Measurements from ENCODE around the gene SF3A2. TPM values are rescaled to one million over a fixed set of nuclear protein-coding genes. Genes with fewer than 3 reads are reported as not detected.

Gene SF3A2
- total RNA-seq, 5 donors from 2014 or later (not counting 1 experiment from before 2014, with no cell fraction given) = 130 to 172 (median 161) TPM

DNA sequence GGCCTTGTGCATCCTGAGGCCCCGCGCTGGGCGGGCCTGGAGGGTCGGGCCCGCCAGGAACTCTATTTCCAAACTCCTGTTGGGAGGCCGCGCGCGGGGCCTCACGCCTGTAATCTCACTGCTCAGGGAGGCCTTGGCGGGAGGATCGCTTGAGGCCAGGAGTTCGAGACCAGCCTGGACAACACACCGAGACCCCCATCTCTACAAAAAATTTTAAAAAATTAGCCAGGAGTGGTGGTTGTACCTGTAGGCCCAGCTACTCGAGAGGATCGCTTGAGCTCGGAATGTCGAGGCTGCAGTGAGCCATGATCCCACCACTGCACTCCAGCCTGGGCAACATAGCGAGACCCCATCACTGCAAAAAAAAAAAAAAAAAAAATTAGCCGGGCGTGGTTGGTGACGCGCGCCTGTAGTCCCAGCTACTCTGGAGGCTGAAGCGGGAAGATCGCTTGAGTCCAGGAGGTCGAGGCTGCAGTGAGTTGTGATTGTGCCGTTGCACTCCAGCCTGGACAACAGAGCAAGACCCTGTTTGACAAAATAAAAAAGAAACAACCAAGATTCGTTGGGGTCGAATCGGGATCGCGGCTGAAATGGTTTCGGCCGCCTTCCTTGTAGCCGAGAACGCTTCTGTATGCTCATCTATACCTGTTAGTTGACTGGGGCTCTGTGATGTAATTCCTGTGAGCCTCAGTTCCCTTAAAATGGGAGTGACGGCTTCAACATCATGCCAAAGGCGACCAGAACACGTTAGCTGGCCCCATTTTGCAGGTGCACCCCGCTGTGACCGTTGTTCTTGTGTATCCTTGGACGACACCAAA, 636 bp downstream of the SF3A2 start:
- CTCF ChIA-PET = interaction anchor here (0.6 to 1.4 kb wide), 3 partner anchors 22 to 325 kb away, joined by 3 to 9 read pairs (median 4); no protein-coding TSS in a partner anchor
- Mint-ChIP-seq H3K27me3 (no peaks in the 10 kb centered on the region), H3K27ac (peak overlapping the region; percentile 88 to 97), H3K4me1 (peaks cover 60 to 79% (median 60%) of the 10 kb centered on the region in 3 donors), H3K9me3 (no peaks in the 10 kb centered on the region), H3K4me3 (peak overlapping the region; percentile 94 to 96 (median 95)), H3K36me3 (peaks cover 12% of the 10 kb centered on the region)
- POLR2A ChIA-PET = interaction anchor here (0.6 to 0.7 kb wide), 2 partner anchors 85 to 153 kb away, joined by 6 to 9 read pairs; no protein-coding TSS in a partner anchor
- peaks cover 5 to 24% of the 10 kb centered on the region in 2 donors for H3K36me3 ChIP-seq (ENCODE audit: control insufficient read depth in 2 of 2, extremely low read depth in 1 of 2, insufficient read depth in 1 of 2, low read length in 1 of 2)
- no peak for DNase-seq
- H3K9me3 ChIP-seq = no peaks in the 10 kb centered on the region
- peak overlapping the region; percentile 97 for H3K27ac ChIP-seq (ENCODE audit: low read length)
- peaks cover 30 to 83% of the 10 kb centered on the region in 2 experiments for H3K4me1 ChIP-seq (ENCODE audit: control insufficient read depth in 1 of 2, extremely low read depth in 1 of 2, insufficient read depth in 2 of 2, low read length in 2 of 2)
- ATAC-seq (replicated peaks in 1 of 4) = no peak
- H3K4me3 ChIP-seq (ENCODE audit: control insufficient read depth in 1 of 2, extremely low read depth in 1 of 2, low read length in 1 of 2) = peak overlapping the region; percentile 59 to 72
- WGBS (ENCODE audit: insufficient coverage) = 29% methylated on average over 30 of the region's 43 CpGs
- no peaks in the 10 kb centered on the region for H3K27me3 ChIP-seq (replicated peaks in 1 of 2; ENCODE audit: control insufficient read depth in 2 of 2, extremely low read depth in 1 of 2, insufficient read depth in 2 of 2, low read length in 1 of 2)

DNA sequence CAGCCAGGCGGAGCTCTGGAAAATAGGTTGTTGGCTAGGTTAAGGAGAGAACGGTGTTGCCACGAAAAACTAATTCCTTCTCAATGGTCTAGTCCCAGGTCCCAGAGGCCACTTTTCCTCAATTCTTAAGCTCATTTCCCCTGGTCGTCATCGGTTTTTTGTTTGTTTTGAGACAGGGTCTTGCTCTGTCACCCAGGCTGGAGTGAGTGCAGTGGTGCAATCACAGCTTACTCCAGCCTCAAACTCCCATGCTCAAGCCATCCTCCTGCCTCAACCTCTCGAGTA, 1.2 kb downstream of the SF3A2 start:
- POLR2A ChIA-PET = interaction anchor here (0.5 to 0.6 kb wide), 2 partner anchors 37 to 152 kb away, joined by 9 to 14 read pairs; no protein-coding TSS in a partner anchor
- peak overlapping the region; percentile 59 to 72 for H3K4me3 ChIP-seq (ENCODE audit: control insufficient read depth in 1 of 2, extremely low read depth in 1 of 2, low read length in 1 of 2)

DNA sequence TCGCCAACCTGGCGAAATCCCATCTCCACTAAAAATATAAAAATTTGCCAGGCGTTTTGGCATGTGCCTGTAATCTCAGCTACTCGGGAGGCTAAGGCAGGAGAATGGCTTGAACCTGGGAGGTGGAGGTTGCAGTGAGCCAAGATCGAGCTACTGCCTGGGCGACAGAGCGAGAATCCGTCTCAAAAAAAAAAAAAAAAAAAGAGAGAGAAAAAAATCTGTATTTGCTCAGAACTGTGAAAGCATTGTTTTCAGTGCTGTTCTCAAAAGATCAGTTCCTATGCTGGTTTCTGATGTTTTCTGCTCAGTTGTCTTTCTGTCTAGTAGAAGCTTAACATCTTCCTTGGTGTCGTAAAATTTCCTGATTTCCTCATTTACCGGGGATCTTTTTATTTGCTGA, 2.5 kb downstream of the SF3A2 start:
- ChIA-PET POLR2A (interaction anchor here (1.0 to 1.7 kb wide), 4 partner anchors 19 to 237 kb away, joined by 3 to 11 read pairs (median 8); partner anchors contain the start of gene GADD45B (in 2 of the 2)), CTCF (interaction anchor here in 1 of 2 donors (0.6 to 2.1 kb wide), 4 partner anchors 19 to 372 kb away, joined by 4 to 11 read pairs (median 6); no protein-coding TSS in a partner anchor)
- no peaks in the 10 kb centered on the region for H3K9me3 Mint-ChIP-seq
- H3K27me3 ChIP-seq (replicated peaks in 1 of 2; ENCODE audit: control insufficient read depth in 2 of 2, extremely low read depth in 1 of 2, insufficient read depth in 2 of 2, low read length in 1 of 2) = no peaks in the 10 kb centered on the region
- H3K27me3 Mint-ChIP-seq = no peaks in the 10 kb centered on the region
- H3K9me3 ChIP-seq = no peaks in the 10 kb centered on the region
- H3K27ac Mint-ChIP-seq = peak overlapping the region; percentile 88 to 97
- H3K4me3 ChIP-seq (ENCODE audit: control insufficient read depth in 1 of 2, extremely low read depth in 1 of 2, low read length in 1 of 2) = peak overlapping the region in 1 of 2 donors; percentile 46
- peak overlapping the region; percentile 94 to 96 (median 95) for H3K4me3 Mint-ChIP-seq
- peaks cover 30 to 85% of the 10 kb centered on the region in 2 experiments for H3K4me1 ChIP-seq (ENCODE audit: control insufficient read depth in 1 of 2, extremely low read depth in 1 of 2, insufficient read depth in 2 of 2, low read length in 2 of 2)
- 13% methylated on average over 6 of the region's 10 CpGs for WGBS (ENCODE audit: insufficient coverage)
- peaks cover 2 to 28% of the 10 kb centered on the region in 2 donors for H3K36me3 ChIP-seq (ENCODE audit: control insufficient read depth in 2 of 2, extremely low read depth in 1 of 2, insufficient read depth in 1 of 2, low read length in 1 of 2)
- ATAC-seq (replicated peaks in 1 of 4) (no peak), DNase-seq (peak in 1 of 35 experiments; percentile 40)
- peaks cover 64 to 77% (median 70%) of the 10 kb centered on the region in 3 donors for H3K4me1 Mint-ChIP-seq
- H3K27ac ChIP-seq (ENCODE audit: low read length) = peak overlapping the region; percentile 60
- peaks cover 15% of the 10 kb centered on the region for H3K36me3 Mint-ChIP-seq

More for the DNA sequence above, 1.2 kb downstream of the SF3A2 start:
- Histone ChIP-seq H3K9me3 (no peaks in the 10 kb centered on the region), H3K27ac (ENCODE audit: low read length) (peak overlapping the region; percentile 97), H3K27me3 (replicated peaks in 1 of 2; ENCODE audit: control insufficient read depth in 2 of 2, extremely low read depth in 1 of 2, insufficient read depth in 2 of 2, low read length in 1 of 2) (no peaks in the 10 kb centered on the region), H3K36me3 (ENCODE audit: control insufficient read depth in 2 of 2, extremely low read depth in 1 of 2, insufficient read depth in 1 of 2, low read length in 1 of 2) (peaks cover under 1 to 24% of the 10 kb centered on the region in 2 donors), H3K4me1 (ENCODE audit: control insufficient read depth in 1 of 2, extremely low read depth in 1 of 2, insufficient read depth in 2 of 2, low read length in 2 of 2) (peaks cover 30 to 84% of the 10 kb centered on the region in 2 experiments)
- 44% methylated on average over 3 of the region's 6 CpGs for WGBS (ENCODE audit: insufficient coverage)
- DNase-seq (no peak), ATAC-seq (replicated peaks in 1 of 4) (no peak)
- Mint-ChIP-seq H3K9me3 (no peaks in the 10 kb centered on the region), H3K27me3 (no peaks in the 10 kb centered on the region), H3K4me1 (peaks cover 66 to 80% (median 66%) of the 10 kb centered on the region in 3 donors), H3K36me3 (peaks cover 17% of the 10 kb centered on the region), H3K27ac (peak overlapping the region; percentile 88 to 97), H3K4me3 (peak overlapping the region; percentile 94 to 96 (median 95))
- CTCF ChIA-PET = interaction anchor here (0.5 to 2.1 kb wide), 6 partner anchors 20 to 399 kb away, joined by 3 to 11 read pairs (median 6); no protein-coding TSS in a partner anchor

DNA sequence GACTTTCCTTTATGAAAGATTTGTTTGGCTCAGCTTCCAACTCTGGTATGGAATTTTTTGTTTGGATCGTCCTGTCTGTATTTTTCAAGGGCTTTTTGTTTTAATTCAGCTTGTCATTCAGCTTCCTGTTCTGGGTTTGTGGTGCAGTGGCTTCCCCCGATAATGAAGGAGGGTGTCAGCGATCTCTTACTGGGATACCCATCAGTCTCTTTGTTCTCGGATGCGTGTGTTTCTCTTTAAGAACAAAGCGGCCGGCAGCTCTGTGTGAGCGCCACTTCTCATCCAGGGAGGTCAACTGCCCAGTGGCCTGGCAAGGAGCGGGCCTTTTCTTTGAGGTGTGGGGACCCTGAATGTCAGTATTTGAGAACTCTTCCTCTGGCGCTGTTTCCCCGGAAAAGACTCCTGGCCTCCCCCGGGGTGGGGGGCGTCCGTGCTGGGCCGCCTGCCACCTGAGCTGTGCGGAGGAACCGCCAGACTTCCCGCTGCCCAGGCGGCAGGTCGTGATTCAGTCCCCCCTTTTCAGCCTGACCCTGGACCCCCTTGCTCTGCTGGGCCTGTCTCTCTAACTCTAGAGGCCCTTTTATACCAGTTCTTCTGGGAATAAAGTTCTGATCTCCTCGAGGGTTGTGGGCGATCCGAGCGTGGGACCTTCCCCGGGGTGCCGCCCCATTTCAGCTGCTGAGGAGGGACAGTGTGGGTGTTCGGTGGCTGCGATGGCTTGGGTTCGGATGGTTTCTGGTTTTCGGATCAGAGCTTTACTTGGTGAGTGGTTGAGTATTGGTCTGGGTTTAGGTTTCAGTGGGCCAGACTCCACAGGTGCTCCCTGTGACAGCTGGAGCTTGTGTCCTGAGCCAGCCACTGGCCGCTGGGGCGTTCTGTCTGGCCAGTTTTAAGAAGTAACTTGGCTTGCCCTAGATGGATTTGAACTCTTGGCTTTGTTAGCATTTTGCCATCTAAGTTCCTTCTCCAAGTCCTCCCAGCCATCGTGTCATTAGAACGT, 3.4 kb downstream of the SF3A2 start:
- ATAC-seq (replicated peaks in 1 of 4) = peak in 1 of 4 experiments; percentile 15
- peak overlapping the region; percentile 94 to 96 (median 95) for H3K4me3 Mint-ChIP-seq
- DNase-seq = peak in 22 of 35 experiments; percentile 17 to 72 (median 40)
- peak overlapping the region; percentile 88 to 97 for H3K27ac Mint-ChIP-seq
- ChIA-PET POLR2A (interaction anchor here (1.2 to 1.7 kb wide), 3 partner anchors 18 to 236 kb away, joined by 3 to 9 read pairs (median 6); partner anchors contain the start of gene GADD45B (in 1 of the 2)), CTCF (interaction anchor here in 1 of 2 donors (0.8 to 2.1 kb wide), 2 partner anchors 18 to 371 kb away, joined by 5 to 11 read pairs; no protein-coding TSS in a partner anchor)
- no peaks in the 10 kb centered on the region for H3K9me3 Mint-ChIP-seq
- peaks cover 30 to 81% of the 10 kb centered on the region in 2 experiments for H3K4me1 ChIP-seq (ENCODE audit: control insufficient read depth in 1 of 2, extremely low read depth in 1 of 2, insufficient read depth in 2 of 2, low read length in 2 of 2)
- H3K27me3 Mint-ChIP-seq = no peaks in the 10 kb centered on the region
- H3K4me1 Mint-ChIP-seq = peaks cover 59 to 69% (median 68%) of the 10 kb centered on the region in 3 donors
- peaks cover 9 to 35% of the 10 kb centered on the region in 2 donors for H3K36me3 ChIP-seq (ENCODE audit: control insufficient read depth in 2 of 2, extremely low read depth in 1 of 2, insufficient read depth in 1 of 2, low read length in 1 of 2)
- peak overlapping the region; percentile 46 to 70 for H3K4me3 ChIP-seq (ENCODE audit: control insufficient read depth in 1 of 2, extremely low read depth in 1 of 2, low read length in 1 of 2)
- H3K36me3 Mint-ChIP-seq = peaks cover 19% of the 10 kb centered on the region
- H3K27ac ChIP-seq (ENCODE audit: low read length) = peak overlapping the region; percentile 60
- 9% methylated on average over 26 of the region's 34 CpGs for WGBS (ENCODE audit: insufficient coverage)
- no peaks in the 10 kb centered on the region for H3K27me3 ChIP-seq (replicated peaks in 1 of 2; ENCODE audit: control insufficient read depth in 2 of 2, extremely low read depth in 1 of 2, insufficient read depth in 2 of 2, low read length in 1 of 2)
- no peaks in the 10 kb centered on the region for H3K9me3 ChIP-seq

DNA sequence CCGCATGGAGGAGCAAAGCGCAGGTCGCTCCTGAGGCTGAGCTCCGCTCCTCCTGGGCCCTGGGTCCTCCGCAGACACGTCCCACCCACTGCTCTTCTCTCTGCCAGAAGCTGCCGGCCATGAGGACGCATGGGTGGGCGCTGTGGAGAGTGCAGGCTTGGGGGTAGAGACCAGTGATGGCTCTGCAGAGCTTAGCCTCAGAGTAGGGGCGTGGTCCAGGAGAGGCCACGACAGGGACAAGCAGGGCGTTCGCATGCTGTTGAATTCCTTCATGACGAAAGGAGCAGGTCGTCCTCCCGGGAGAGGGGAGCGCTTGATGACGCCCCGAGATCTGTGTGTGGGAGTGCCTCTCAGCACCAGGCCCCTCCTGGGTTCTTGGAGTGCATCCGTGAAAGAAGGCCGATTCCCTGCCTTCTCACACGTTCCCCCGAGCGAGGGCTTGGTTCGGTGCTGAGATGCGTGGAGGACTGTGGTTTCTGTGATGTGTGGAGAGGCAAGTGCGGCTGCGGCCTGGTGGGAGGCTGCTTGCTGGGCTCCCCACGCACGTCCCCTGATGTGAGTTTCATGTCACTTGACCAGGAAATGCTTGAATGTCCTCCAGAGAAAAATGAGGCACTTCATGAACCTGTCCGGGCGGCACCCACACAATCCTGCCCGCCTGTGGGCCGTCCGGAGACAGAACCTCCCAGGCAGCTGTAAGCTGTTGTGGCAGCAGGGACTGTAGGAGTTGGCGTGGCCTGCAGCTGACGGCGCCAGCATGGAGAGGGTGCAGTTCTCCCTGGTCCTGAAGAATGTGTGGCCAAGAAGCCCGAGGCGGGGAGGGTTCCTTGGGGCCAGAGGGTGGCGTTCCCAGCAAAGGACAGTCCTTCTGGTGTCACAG, 4.5 kb downstream of the SF3A2 start:
- Mint-ChIP-seq H3K4me1 (peaks cover 56 to 64% (median 63%) of the 10 kb centered on the region in 3 donors), H3K27ac (peak overlapping the region; percentile 82 to 97), H3K36me3 (peaks cover 25% of the 10 kb centered on the region), H3K27me3 (no peaks in the 10 kb centered on the region), H3K9me3 (no peaks in the 10 kb centered on the region), H3K4me3 (peak overlapping the region; percentile 94 to 96 (median 95))
- H3K4me3 ChIP-seq (ENCODE audit: control insufficient read depth in 1 of 2, extremely low read depth in 1 of 2, low read length in 1 of 2) = peak overlapping the region; percentile 2 to 46
- ATAC-seq (replicated peaks in 1 of 4) (no peak), DNase-seq (no peak)
- no peaks in the 10 kb centered on the region for H3K9me3 ChIP-seq
- peak overlapping the region; percentile 60 for H3K27ac ChIP-seq (ENCODE audit: low read length)
- peaks cover 30 to 75% of the 10 kb centered on the region in 2 experiments for H3K4me1 ChIP-seq (ENCODE audit: control insufficient read depth in 1 of 2, extremely low read depth in 1 of 2, insufficient read depth in 2 of 2, low read length in 2 of 2)
- POLR2A ChIA-PET = no interaction called here
- peaks cover 12 to 45% of the 10 kb centered on the region in 2 donors for H3K36me3 ChIP-seq (ENCODE audit: control insufficient read depth in 2 of 2, extremely low read depth in 1 of 2, insufficient read depth in 1 of 2, low read length in 1 of 2)
- WGBS (ENCODE audit: insufficient coverage) = 58% methylated on average over 35 of the region's 41 CpGs
- peaks cover 0 to 6% of the 10 kb centered on the region in 2 experiments for H3K27me3 ChIP-seq (replicated peaks in 1 of 2; ENCODE audit: control insufficient read depth in 2 of 2, extremely low read depth in 1 of 2, insufficient read depth in 2 of 2, low read length in 1 of 2)
- CTCF ChIA-PET = interaction anchor here in 1 of 2 donors (0.6 kb wide), 1 partner anchor 1446 kb away, joined by 3 read pairs; no protein-coding TSS in a partner anchor

All from T-cell (primary cell).